B cell (primary cell): ENCODE measurements around the gene WDR27. TPM values are rescaled to one million over a fixed set of nuclear protein-coding genes. Genes with fewer than 3 reads are reported as not detected.

Source experiments
- ATAC-seq: fragments of 200-7000 bp; cut with Tn5 transposase; one replicate; pipeline ENCODE4 v1.10.0; 2021; ENCODE audit warnings: low read depth, mild to moderate bottlenecking, moderate number of reproducible peaks, moderate library complexity
- CTCF ChIA-PET: fragments of 350-600 bp; sonication (Branson Sonifier 250); formaldehyde crosslinking; loops from one replicate; lab custom pipeline; 2021; ENCODE audit warnings: antibody characterized with exemption, inconsistent platforms; lab: Charles Lee
- POLR2A ChIA-PET: fragments of 350-600 bp; sonication (Branson Sonifier 250); formaldehyde crosslinking; loops from one replicate; lab custom pipeline; 2021; ENCODE audit warnings: antibody characterized with exemption; lab: Charles Lee
- DNase-seq: peaks from one replicate; pipeline ENCODE4 v3.0.0; 2013
- H2AFZ ChIP-seq: 2 replicates; pipeline ENCODE4 v1.6.1; 2012; ENCODE audit warnings: mild to moderate bottlenecking, low read depth, low read length; ENCODE audit not compliant: insufficient read depth, poor library complexity, severe bottlenecking
- H3K27ac ChIP-seq, 2 donors: 1 replicate in 1 of 2; 2 replicates in 1 of 2; pipeline ENCODE4 v1.5.1; 2012 to 2013; ENCODE audit warnings: low read length in 2 of 2, mild to moderate bottlenecking in 2 of 2, moderate library complexity in 1 of 2
- H3K27me3 ChIP-seq, 4 experiments: fragments of 200-600 bp in 1 of 4; sonication (generic) in 1 of 4; replicated peaks in 1 of 4; 1 replicate in 2 of 4; 2 replicates in 2 of 4; pipeline versions ENCODE4 v1.6.1 to v1.7.0; 2013 to 2016; ENCODE audit warnings: low read length in 3 of 4, mild to moderate bottlenecking in 2 of 4, mixed read lengths in 1 of 4, moderate library complexity in 1 of 4; ENCODE audit not compliant: insufficient read depth in 4 of 4, control insufficient read depth in 3 of 4; ENCODE audit errors: control extremely low read depth in 1 of 4
- H3K36me3 ChIP-seq, 2 experiments: replicated peaks in 1 of 2; 1 replicate in 1 of 2; 2 replicates in 1 of 2; pipeline versions ENCODE4 v1.6.1 to v1.7.1; 2013; ENCODE audit warnings: low read length in 1 of 2; ENCODE audit not compliant: insufficient read depth in 2 of 2, control insufficient read depth in 1 of 2; ENCODE audit errors: control extremely low read depth in 1 of 2, extremely low read depth in 1 of 2
- H3K4me1 ChIP-seq, 2 donors: fragments of 200-600 bp in 1 of 2; sonication (generic) in 1 of 2; 1 replicate in 1 of 2; 2 replicates in 1 of 2; pipeline versions ENCODE4 v1.5.1 to v1.6.1; 2013 to 2017; ENCODE audit warnings: low read length in 2 of 2; ENCODE audit not compliant: control insufficient read depth in 2 of 2, insufficient read depth in 2 of 2
- H3K4me2 ChIP-seq: replicated peaks from 2 replicates; pipeline ENCODE3; 2012; ENCODE audit warnings: mild to moderate bottlenecking, low read depth, low read length; ENCODE audit not compliant: poor library complexity, severe bottlenecking
- H3K4me3 ChIP-seq, 5 experiments: fragments of 200-600 bp in 1 of 5; sonication (generic) in 1 of 5; 1 replicate in 3 of 5; 2 replicates in 2 of 5; pipeline versions ENCODE4 v1.5.1 to v1.7.0; 2011 to 2016; ENCODE audit warnings: low read length in 4 of 5, mild to moderate bottlenecking in 4 of 5, low read depth in 2 of 5, control low read depth in 1 of 5, moderate library complexity in 1 of 5; ENCODE audit not compliant: insufficient read depth in 1 of 5; ENCODE audit errors: control extremely low read depth in 1 of 5, extremely low read depth in 1 of 5
- H3K79me2 ChIP-seq: fragments of 200-600 bp; sonication (generic); one replicate; pipeline ENCODE4 v1.6.0; 2016; ENCODE audit warnings: low read length; ENCODE audit not compliant: control insufficient read depth, insufficient read depth
- H3K9ac ChIP-seq: fragments of 200-600 bp; sonication (generic); 2 replicates; pipeline ENCODE4 v1.6.1; 2017; ENCODE audit warnings: mild to moderate bottlenecking, low read length, moderate library complexity
- H3K9me3 ChIP-seq, 3 donors: one replicate each; pipeline versions ENCODE4 v1.6.1 to v1.7.1; 2013; ENCODE audit warnings: low read length in 2 of 3; ENCODE audit not compliant: control insufficient read depth in 2 of 3, insufficient read depth in 1 of 3; ENCODE audit errors: control extremely low read depth in 1 of 3
- H4K20me1 ChIP-seq: 2 replicates; pipeline ENCODE4 v1.6.0; 2012; ENCODE audit warnings: mild to moderate bottlenecking, low read length; ENCODE audit not compliant: insufficient read depth, control insufficient read depth, poor library complexity, severe bottlenecking
- H3K27ac Mint-ChIP-seq: one replicate; pipeline ENCODE4 v1.8.0; 2021; ENCODE audit warnings: mixed read lengths
- H3K27me3 Mint-ChIP-seq: one replicate; pipeline ENCODE4 v1.8.0; 2021; ENCODE audit warnings: mixed read lengths
- H3K4me1 Mint-ChIP-seq: one replicate; pipeline ENCODE4 v1.8.0; 2021; ENCODE audit warnings: mixed read lengths
- H3K4me3 Mint-ChIP-seq: one replicate; pipeline ENCODE4 v1.8.0; 2021; ENCODE audit warnings: mixed read lengths
- H3K9me3 Mint-ChIP-seq: one replicate; pipeline ENCODE4 v1.8.0; 2022; ENCODE audit warnings: mixed read lengths; ENCODE audit not compliant: insufficient read depth
- EZH2 ChIP-seq: IDR thresholded peaks from 2 replicates; pipeline ENCODE4 v1.6.1; 2012; ENCODE audit warnings: borderline replicate concordance, low read depth, mild to moderate bottlenecking, moderate library complexity, low read length; ENCODE audit not compliant: insufficient read depth, poor library complexity, severe bottlenecking
- WGBS: methylation state at CpG from one replicate; pipeline ENCODE4 v1.1.5; 2013; ENCODE audit warnings: missing lambda C conversion rate; ENCODE audit not compliant: insufficient coverage; 5-methylcytosine and 5-hydroxymethylcytosine counted together
- intact Hi-C: fragments of 100-400 bp; cut with micrococcal nuclease; formaldehyde crosslinking; loops from one replicate; pipeline ENCODE4 v1.10.0; 2022
- polyA plus RNA-seq: library from polyadenylated mRNA; depleted of rRNA; stranded (reverse); fragments of >200 nt; gene quantifications from 2 replicates; pipeline ENCODE4 v1.2.3, GENCODE V29; 2012
- total RNA-seq, 2 donors: library from RNA; stranded (reverse); fragments of 120-200 nt in 1 of 2; gene quantifications; 1 replicate in 1 of 2; 2 replicates in 1 of 2; pipeline versions ENCODE4 v1.2.3 to v1.2.4, GENCODE V29; 2013 to 2022
- TF ChIP-seq, protein P1 (sequence below): fragments of 200-600 bp; IDR thresholded peaks from one replicate; pipeline ENCODE4 v1.8.0; 2022; ENCODE audit warnings: antibody characterized with exemption, mild to moderate bottlenecking

The WDR27 gene
- total and polyA plus RNA-seq, 2 donors (not counting 1 experiment from before 2014, with no cell fraction given), result 64.3 to 86.3 TPM

DNA sequence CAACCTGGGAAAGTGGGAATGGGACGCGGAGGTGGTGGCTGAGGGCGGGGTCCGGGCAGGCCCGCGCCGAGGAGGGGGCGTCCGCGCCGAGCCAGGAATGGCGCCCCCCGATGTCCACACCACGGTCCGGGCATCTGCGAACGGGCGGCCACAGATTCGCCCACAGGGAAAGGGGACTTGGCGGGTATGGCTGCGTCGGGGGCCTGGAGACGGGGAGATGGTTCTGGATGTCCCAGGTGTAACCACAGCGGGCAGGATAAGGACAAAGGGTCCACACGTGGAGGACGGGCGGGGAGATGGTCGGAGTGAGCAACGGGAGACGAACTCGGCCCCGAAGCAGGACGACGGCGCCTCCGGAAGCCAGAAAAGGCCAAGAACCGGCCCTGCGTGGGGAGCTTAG, 124.6 kb downstream of the WDR27 start:
- ATAC-seq, result no peak
- WGBS, result 76% methylated on average over 37 of the region's 38 CpGs
- Histone ChIP-seq H3K27ac (no peak overlapping the region), H4K20me1 (no peaks in the 10 kb centered on the region), H3K9ac (no peak overlapping the region), H3K4me3 (no peak overlapping the region), H3K4me2 (no peak overlapping the region), H2AFZ (no peak overlapping the region), H3K36me3 (no peaks in the 10 kb centered on the region), H3K9me3 (peaks cover 0 to 14% (median 0%) of the 10 kb centered on the region in 3 donors), H3K4me1 (peaks cover 0 to 6% of the 10 kb centered on the region in 2 donors), H3K27me3 (no peaks in the 10 kb centered on the region), H3K79me2 (no peaks in the 10 kb centered on the region)
- peaks cover 4% of the 10 kb centered on the region for H3K4me1 Mint-ChIP-seq
- H3K27me3 Mint-ChIP-seq, result no peaks in the 10 kb centered on the region
- POLR2A ChIA-PET, result no interaction called here
- DNase-seq, result no peak
- H3K27ac Mint-ChIP-seq, result no peak overlapping the region
- TF ChIP-seq EZH2, result no peak
- TF ChIP-seq, protein P1, sequence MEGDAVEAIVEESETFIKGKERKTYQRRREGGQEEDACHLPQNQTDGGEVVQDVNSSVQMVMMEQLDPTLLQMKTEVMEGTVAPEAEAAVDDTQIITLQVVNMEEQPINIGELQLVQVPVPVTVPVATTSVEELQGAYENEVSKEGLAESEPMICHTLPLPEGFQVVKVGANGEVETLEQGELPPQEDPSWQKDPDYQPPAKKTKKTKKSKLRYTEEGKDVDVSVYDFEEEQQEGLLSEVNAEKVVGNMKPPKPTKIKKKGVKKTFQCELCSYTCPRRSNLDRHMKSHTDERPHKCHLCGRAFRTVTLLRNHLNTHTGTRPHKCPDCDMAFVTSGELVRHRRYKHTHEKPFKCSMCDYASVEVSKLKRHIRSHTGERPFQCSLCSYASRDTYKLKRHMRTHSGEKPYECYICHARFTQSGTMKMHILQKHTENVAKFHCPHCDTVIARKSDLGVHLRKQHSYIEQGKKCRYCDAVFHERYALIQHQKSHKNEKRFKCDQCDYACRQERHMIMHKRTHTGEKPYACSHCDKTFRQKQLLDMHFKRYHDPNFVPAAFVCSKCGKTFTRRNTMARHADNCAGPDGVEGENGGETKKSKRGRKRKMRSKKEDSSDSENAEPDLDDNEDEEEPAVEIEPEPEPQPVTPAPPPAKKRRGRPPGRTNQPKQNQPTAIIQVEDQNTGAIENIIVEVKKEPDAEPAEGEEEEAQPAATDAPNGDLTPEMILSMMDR, result no peak
- intact Hi-C loops, result no loop called here
- no peak overlapping the region for H3K4me3 Mint-ChIP-seq
- H3K9me3 Mint-ChIP-seq, result no peaks in the 10 kb centered on the region
- CTCF ChIA-PET, result no interaction called here

DNA sequence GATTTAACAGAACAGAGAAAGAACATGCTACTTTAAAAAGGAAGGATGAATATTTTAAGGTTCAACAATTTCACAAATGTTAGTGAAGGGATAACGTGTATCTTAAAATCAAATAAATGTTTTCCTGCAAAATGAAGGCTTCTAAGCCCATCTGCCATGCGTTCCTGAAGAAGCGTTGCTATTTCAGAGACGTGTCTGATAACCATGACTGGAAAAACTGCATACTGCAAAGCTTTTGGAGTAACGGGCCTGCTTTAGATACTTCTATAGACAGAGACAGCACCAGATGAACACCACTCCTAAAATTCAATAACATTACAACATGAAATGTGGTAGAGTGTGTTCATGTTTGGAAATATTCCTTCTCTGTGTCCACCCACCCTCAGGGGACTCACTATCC, 126.0 kb downstream of the WDR27 start:
- peaks cover 3% of the 10 kb centered on the region for H3K4me1 Mint-ChIP-seq
- no peak for ATAC-seq
- WGBS, result no CpG with 5 or more reads among the region's 5 CpGs
- ChIA-PET POLR2A (no interaction called here), CTCF (no interaction called here)
- Histone ChIP-seq H3K9ac (no peak overlapping the region), H3K27ac (no peak overlapping the region), H3K4me1 (peaks cover 0 to 6% of the 10 kb centered on the region in 2 donors), H3K4me3 (no peak overlapping the region), H3K27me3 (no peaks in the 10 kb centered on the region), H2AFZ (no peak overlapping the region), H3K36me3 (no peaks in the 10 kb centered on the region), H3K9me3 (peaks cover 0 to 10% (median 0%) of the 10 kb centered on the region in 3 donors), H3K79me2 (no peaks in the 10 kb centered on the region), H4K20me1 (no peaks in the 10 kb centered on the region), H3K4me2 (no peak overlapping the region)
- no peak for TF ChIP-seq EZH2
- TF ChIP-seq, protein P1, result no peak
- H3K9me3 Mint-ChIP-seq, result no peaks in the 10 kb centered on the region
- H3K27ac Mint-ChIP-seq, result no peak overlapping the region
- H3K27me3 Mint-ChIP-seq, result no peaks in the 10 kb centered on the region
- no peak for DNase-seq
- intact Hi-C loops, result no loop called here
- no peak overlapping the region for H3K4me3 Mint-ChIP-seq
